GM18858 (cell line): ENCODE data around the gene SIRPB2.
A peak's percentile ranks its signal among the peaks of the same experiment; 100 is the strongest.

Source experiments
- ATAC-seq: cut with Tn5 transposase; IDR thresholded peaks from one replicate; pipeline ENCODE4 v1.9.1; 2021; ENCODE audit not compliant: unreplicated experiment

SIRPB2 gene

DNA sequence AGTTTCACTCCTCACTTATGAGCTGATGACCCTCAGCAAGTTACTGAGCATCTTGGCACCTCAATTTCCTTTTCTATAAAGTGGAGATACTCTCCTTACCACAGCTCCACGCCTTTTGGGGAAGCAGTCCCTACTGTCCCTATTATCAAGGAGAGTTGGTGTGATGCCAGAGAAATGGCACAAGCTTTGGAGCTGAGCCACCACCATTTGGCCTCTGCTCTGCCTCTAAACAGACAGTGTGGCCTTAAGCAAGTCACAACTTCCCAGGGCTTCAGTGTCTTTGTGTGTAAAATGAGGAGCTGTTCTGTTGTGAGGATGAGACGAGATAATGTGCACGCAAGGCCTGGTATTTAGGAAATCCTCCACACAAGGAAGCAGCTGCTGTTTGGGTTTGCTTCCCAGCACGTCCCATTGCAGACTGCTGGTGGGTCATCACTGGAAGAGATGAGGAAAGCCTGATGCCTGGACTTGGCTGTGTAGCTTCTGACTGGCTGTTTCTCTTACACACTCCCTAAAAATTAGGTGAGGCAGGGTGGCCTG, 43.1 kb downstream of the SIRPB2 start:
- no peak for ATAC-seq

DNA sequence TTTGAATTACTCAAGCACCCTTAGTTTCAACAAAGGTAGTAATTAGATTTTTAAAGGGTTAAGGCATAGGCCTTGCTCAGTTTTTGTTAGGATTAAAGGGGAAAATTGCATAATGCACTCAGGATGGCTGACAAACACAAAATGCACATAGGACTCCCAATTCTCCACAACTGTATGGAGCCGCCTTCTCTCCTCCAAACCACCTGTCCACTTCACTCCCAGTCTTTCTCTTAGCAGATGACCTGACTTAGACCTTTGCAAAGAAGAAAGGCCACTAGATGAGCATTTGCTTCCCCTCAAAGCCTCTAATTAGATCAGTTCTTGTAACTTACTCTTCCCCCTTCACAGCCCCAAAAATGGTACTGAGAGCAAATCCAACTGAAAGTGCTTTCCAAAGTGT, 44.7 kb downstream of the SIRPB2 start:
- ATAC-seq: no peak

DNA sequence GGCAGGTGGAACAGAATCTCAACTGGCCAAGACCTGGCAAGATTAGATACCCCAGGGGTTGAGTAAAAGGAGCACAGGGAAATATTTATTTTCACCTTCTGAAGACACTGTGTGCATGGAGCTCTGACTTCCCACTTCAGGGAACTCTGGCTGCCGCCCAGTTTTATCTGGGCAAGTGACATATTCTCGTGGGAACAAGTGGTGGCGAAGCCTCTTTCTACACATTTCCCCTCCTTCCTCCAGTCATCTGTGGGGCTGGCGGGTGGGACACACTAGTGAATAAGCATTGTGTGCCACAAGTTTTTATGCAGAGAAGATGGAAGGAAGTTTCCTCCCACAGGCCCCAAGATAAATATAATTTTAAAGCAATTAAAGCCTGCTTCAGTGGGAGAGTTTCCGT, 48.1 kb downstream of the SIRPB2 start:
- ATAC-seq: no peak

- no peak for ATAC-seq
Measured at GRCh38 chr20:1442304-1442703, 48.9 kb downstream of the SIRPB2 start.

DNA sequence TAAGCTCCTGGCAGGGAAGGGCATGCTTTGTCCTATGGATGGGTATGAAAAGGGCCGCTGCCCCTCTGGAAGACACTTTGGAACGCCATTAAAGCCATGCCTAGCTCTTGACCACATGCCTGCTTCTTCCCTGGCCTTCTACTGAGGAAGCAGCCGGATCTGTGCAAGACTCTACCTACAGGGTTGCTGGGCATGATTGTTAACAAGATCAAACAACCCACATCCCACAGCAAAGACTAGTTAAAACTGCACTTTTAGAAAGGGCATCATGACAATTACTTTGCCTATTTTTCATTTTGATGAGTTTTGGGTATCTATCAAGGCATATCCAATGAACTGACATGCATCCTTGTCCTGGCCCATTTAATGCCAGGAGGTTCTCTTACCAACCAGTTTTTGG, 50.1 kb downstream of the SIRPB2 start:
- no peak for ATAC-seq

DNA sequence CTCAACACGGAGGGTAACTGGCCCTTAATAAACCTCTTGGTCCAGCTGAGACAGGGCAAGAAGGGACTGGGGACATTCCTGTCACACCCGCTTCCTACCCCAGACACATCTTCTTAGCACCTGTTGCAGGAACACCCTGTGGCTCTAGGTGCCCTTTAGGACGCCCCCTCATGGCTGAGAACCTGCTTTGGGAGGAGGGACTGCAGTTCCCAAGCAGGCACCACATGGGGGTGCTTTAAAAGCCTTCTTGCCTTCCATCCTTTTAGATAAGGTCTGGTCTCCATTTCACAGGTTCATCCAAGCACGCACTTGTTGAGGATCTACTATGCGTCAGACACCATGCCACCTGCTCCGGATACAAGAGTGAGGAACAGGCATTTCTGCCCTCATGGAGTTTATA, 51.2 kb downstream of the SIRPB2 start:
- no peak for ATAC-seq

DNA sequence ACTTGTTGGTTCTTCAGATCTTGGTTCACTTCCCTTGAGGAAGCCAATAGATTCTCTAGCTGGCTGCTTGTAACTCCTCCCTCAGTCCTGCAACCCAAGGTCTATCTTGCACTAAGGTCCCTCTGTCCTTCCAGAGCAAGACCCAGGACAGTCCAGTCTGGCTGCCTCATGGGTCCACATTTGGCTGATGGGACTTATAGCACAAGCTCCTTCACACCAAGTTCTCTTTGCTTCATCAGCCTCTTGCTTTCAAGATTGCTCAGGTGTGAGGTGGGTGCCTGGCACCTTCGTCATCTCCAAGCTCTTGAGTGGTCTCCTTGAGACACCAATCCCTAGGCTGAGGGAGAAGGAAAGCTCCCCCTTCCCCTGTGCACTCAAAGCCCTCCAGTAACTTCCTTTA, 52.9 kb downstream of the SIRPB2 start:
- ATAC-seq: no peak

DNA sequence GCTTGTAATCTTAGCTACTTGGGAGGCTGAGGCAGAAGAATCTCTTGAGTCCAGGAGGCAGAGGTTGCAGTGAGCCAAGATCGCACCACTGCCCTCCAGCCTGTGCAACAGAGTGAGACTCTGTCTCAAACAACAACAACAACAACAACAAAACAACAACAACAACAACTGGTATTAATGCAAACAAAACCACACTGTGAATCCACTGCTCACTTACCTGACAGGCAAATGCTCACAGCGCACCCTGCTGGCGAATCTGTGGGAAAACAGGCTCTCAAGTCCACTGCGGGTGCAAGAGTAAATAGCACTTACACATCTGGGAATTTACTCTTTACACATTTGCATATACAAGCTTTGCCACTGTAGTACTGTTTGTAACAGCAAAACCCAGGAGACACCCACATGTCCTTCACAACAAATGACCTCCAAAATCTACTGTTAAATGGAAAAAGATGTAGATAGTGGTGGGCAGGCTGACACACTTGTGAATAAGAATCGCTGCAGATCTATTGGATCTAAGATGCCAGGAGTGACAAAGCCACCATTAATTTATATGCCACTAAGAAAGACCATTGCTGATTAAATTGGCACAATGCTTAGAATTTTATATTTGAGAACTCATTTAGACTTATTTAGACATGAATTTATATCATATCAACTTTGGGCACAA, 53.9 kb downstream of the SIRPB2 start:
- no peak for ATAC-seq

- no peak for ATAC-seq
Measured at GRCh38 chr20:1436263-1436662, 55.0 kb downstream of the SIRPB2 start.

- ATAC-seq: no peak
Measured at GRCh38 chr20:1435337-1435699, 55.9 kb downstream of the SIRPB2 start.

- ATAC-seq: peak; percentile 88
Measured at GRCh38 chr20:1434571-1435336, 56.5 kb downstream of the SIRPB2 start.

GRCh38 chr20:1431158-1431557, 60.1 kb downstream of the SIRPB2 start:
- no peak for ATAC-seq

DNA sequence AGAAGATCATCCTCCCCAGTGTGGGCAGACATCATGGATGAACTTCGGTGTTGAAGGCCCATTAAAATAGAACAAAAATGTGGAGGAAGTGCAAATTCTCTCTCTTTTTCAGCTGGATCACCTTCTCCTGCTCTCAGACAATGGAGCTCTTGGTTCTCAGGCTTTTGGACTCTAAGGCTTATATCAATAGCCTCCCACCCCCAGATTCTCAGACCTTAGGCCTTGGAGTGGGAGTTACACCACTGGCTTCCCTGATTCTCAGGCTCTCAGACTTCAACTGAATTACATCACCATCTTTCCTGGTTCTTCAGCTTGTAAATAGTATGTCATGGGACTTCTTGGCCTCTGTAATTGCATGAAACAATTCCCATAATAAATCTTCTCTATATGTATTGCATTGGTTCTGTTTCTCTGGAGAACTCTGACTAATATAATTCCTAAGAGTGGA, 61.2 kb downstream of the SIRPB2 start:
- no peak for ATAC-seq

GRCh38 chr20:1429143-1429728, 62.0 kb downstream of the SIRPB2 start:
- no peak for ATAC-seq

- no peak for ATAC-seq
Measured at GRCh38 chr20:1427457-1428054, 63.7 kb downstream of the SIRPB2 start.

GRCh38 chr20:1426231-1426849, 64.9 kb downstream of the SIRPB2 start:
- ATAC-seq: no peak
